GM21717 (cell line): ENCODE measurements around the gene OBSL1.

ENCODE experiments used
- ATAC-seq: cut with Tn5 transposase; IDR thresholded peaks from one replicate; pipeline ENCODE4 v1.9.1; 2021; ENCODE audit warnings: mild to moderate bottlenecking, moderate library complexity; ENCODE audit not compliant: unreplicated experiment

OBSL1 gene

GRCh38 chr2:219597552-219598307 lies 26.4 kb upstream of the OBSL1 start, which contains the start of gene STK11IP:
Gene STK11IP, plus strand, starts transcription at chr2:219597857. Its CDS starts 263 bp downstream, at chr2:219598120.
- peak; percentile 96 for ATAC-seq

DNA sequence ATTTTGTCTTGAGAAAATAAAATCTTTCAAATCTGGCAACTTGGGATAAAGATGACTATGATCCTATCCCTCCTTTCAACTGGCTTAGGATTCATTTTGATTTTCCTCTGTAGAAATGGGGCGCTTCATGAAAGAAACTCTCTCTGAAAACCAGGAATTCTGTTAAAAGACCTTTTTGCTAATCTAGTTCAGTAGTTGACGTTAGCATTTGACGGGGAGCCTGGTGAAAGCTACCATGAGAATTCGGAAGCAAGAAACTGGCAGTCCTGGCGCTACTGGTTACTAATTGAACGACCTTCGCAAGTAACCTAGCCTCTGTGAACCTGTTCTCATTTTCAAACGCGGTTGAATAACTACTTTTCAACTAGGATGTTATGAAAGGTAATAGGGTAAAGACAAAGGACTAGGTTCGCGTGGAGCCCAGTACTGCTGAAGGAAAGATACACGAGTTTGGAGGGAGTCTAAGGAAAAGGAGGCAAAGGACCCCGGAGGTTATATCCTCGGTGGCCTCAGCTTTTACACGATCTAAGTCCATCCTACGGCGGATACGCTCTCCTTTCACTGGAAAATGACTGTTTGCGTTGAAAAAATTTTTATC lies 25.7 kb upstream of the OBSL1 start:
- peak; percentile 8 for ATAC-seq

- no peak for ATAC-seq
Measured at GRCh38 chr2:219595256-219595655, 23.9 kb upstream of the OBSL1 start.

DNA sequence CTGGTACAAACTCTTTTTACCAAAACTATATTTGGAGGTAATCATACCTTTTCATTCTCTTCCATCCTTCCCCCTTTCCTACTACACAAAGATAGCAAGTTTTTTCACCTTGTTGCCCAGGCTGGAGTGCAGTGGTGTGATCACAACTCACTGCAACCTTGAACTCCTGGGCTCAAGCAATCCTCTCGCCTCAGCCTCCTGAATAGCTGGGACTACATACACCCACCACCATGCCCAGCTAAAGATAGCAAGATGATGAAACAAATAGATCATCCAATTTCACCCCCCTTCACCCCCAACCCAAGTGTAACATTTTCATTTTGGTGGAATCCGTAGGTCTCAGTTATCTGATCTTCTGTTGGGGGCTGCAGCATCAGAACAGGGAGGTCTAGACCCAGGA lies 21.8 kb upstream of the OBSL1 start:
- no peak for ATAC-seq

DNA sequence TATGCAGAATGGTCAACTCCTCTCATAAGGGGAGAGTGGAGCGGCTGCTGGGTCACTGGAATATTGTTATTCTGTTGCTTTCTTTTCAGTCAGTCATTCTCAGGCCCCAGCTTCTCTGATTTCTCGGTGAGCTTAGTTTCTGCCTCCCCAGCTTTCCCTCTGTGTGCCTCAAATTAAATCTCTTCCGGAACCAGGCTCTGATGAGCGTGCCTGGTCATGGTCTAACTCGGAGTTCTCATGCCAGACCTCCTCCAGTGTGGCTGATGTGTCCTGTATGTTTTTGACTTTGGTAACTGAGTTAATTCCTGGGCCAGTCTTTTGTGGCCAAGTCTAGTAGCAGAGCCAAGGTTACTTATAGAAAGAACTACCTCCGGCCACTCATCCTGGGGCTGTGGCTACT lies 21.4 kb upstream of the OBSL1 start:
- ATAC-seq: no peak

- ATAC-seq: no peak
Measured at GRCh38 chr2:219591091-219591490, 19.8 kb upstream of the OBSL1 start.

DNA sequence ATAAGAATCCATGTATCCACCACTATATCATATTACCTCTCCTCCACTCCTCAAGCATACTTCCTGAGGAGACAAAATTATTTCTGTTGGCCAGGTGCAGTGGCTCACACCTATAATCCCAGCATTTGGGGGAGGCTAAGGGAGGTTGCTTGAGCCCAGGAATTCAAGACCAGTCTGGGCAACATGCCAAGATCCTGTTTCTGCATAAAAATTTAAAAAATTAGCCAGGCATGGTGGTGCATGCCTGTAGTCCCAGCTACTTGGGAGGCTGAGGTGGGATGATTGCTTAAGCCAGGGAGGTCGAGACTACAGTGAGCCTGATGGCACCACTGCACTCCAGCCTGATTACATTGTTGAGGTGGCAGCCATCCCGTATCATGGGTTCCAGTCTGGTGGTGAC lies 10.0 kb upstream of the OBSL1 start:
- no peak for ATAC-seq

DNA sequence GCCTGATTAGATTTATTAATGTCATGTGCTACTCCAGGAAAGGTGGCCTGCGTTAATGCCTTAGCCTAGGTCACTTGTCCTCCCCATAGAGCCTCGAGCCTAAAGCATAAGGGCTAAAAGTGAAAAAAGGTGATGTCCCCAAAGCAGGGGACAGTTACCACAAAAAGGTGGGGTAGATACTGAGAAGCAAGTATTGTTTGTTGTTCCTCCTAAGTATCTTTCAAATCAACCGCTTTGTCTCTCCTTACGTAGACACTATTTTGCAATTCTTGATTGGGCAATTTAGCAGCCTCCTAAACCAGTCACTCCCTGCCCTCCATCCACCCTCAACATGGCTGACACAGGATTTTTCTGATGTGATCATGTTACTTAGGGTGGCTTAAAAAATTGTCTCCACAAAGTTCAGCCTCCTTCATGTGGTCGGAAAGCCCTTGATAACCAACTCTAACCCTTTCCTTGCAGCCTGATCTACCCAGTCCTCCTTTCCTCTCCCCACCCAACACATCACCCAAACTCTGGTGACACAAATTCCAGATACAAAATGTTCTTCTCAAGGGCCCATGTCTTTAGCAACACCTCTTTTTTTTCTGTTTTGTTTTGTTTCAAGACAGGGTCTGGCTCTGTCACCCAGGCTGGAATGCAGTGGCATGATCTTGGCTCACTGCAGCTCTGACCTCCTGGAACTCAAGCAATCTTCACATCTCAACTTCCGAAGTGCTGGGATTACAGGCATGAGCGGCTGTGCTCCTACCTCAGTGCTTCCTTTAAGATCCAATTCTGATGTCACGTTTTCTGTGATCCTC lies 7.7 kb upstream of the OBSL1 start:
- no peak for ATAC-seq

- no peak for ATAC-seq
Measured at GRCh38 chr2:219576505-219577388, 5.4 kb upstream of the OBSL1 start.

GRCh38 chr2:219575566-219576504 lies 4.5 kb upstream of the OBSL1 start:
- ATAC-seq: no peak

DNA sequence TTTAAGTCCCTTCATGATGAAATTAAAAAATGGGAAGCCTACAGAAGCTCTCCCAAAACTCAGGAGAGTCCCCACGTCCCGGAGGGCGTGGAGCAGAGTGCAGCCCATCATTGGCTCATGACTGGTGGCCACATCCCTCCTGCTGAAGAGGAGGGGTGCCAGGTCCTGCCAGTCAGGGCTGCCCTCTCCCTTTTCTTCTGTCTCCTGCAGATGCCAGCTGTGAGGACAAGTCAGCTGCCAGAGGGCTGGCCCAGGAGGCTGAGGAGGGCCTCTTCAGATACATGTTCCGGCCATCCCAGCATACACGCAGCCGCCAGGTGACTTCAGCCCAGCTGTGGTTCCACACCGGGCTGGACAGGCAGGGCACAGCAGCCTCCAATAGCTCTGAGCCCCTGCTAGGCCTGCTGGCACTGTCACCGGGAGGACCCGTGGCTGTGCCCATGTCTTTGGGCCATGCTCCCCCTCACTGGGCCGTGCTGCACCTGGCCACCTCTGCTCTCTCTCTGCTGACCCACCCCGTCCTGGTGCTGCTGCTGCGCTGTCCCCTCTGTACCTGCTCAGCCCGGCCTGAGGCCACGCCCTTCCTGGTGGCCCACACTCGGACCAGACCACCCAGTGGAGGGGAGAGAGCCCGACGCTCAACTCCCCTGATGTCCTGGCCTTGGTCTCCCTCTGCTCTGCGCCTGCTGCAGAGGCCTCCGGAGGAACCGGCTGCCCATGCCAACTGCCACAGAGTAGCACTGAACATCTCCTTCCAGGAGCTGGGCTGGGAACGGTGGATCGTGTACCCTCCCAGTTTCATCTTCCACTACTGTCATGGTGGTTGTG lies 3.4 kb upstream of the OBSL1 start:
- no peak for ATAC-seq

DNA sequence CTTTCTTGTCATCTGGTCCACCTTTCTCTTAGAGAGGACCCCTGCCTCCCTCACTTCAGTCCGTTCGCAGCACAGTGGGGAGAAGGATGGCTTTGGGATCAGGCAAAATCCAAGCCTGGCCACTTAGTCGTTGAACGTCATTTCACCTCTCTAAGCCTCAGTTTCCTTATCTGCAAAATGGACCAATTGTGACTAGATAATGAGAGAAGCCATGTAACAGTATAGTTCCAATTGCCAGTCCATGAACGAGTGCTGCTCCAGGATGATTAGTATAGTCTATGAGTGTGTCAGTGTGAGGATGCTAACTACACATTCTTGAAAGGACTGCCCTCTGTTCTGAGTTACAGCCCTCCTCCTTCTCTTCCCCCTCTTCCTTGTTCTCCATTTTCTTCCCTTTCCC lies 1.8 kb upstream of the OBSL1 start:
- ATAC-seq: no peak

DNA sequence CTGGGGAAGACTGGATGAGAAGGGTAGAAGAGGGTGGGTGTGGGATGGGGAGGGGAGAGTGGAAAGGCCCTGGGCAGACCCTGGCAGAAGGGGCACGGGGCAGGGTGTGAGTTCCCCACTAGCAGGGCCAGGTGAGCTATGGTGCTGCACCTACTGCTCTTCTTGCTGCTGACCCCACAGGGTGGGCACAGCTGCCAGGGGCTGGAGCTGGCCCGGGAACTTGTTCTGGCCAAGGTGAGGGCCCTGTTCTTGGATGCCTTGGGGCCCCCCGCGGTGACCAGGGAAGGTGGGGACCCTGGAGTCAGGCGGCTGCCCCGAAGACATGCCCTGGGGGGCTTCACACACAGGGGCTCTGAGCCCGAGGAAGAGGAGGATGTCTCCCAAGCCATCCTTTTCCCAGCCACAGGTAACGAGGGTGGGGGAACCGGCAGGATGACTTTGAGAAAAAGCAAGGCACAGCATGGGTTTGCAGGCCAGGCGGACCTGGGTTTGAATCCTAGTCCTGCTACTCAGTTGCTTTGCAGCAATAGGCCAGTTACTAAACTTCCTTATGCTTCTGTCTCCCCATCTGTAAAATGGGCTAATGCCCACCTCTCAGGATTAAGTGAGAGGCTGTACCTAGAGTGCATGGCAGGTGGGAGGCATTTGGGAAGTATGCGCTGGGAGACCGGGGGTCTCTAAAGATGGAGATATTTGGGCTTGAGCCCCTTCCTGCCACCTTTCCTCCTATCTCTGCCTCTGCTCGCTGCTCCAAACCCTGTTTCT lies 1.1 kb upstream of the OBSL1 start, which contains the start of gene INHA:
Gene INHA, plus strand, starts transcription at position 74 of the 765 bp plus-strand sequence. Its CDS starts 65 bp downstream, at position 139.
- ATAC-seq: no peak

DNA sequence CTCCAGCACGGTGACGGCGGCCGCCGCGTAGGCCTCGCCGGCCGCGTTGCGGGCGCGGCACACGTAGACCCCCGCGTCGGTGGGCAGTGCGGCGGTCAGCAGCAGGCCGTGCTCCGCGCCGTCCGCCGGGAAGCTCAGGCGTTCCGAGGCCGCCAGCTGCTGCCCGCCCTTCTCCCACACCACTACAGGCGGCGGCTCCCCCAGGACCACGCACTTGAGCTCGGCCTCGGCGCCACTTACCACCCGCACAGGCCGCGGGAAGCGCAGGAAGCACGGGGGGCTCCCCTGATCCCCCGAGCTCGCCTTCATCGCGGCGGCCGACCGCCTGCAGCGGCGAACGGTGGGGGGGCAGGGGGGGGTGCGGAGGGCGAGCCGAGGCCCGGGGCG lies 422 bp downstream of the OBSL1 start:
- no peak for ATAC-seq

GRCh38 chr2:219570194-219570923 lies 980 bp downstream of the OBSL1 start:
- ATAC-seq: no peak

DNA sequence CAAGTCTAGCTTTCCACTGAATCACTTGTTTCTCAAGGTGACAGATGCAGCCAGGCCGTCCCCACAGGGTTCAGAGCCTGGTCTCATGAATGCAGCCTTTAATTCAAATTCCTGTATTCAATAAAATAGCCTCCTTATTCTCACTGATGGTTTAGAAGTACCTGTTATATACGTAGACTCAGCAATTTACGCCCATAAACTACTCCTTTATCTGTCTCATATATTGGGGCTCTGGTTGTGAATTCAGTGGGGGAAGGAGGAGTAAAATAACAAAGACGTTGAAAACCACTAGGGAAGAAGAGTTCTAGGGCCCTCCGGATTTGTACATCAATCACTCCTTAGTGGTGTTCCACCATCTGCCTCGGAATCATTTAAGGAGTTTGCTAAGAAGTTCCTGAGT lies 1.7 kb downstream of the OBSL1 start:
- no peak for ATAC-seq

- no peak for ATAC-seq
Measured at GRCh38 chr2:219569041-219569440, 2.3 kb downstream of the OBSL1 start.
